COLO668 (cell line): ENCODE measurements around the gene SIAH2.

Source experiments
- DNase-seq: peaks from one replicate; lab custom pipeline; 2025; ENCODE audit not compliant: unreplicated experiment; lab: John Stamatoyannopoulos, UW

SIAH2 gene

GRCh38 chr3:150749255-150749654 lies 13.7 kb downstream of the SIAH2 start:
- no peak for DNase-seq

- DNase-seq: no peak
These were observed 14.3 kb downstream of the SIAH2 start for GRCh38 chr3:150748684-150749047.

GRCh38 chr3:150747886-150748683 lies 14.9 kb downstream of the SIAH2 start:
- no peak for DNase-seq

GRCh38 chr3:150746791-150747590 lies 16.0 kb downstream of the SIAH2 start:
- DNase-seq: no peak

GRCh38 chr3:150745832-150746231 lies 17.1 kb downstream of the SIAH2 start:
- DNase-seq: no peak

GRCh38 chr3:150744919-150745211 lies 18.1 kb downstream of the SIAH2 start:
- DNase-seq: no peak

- DNase-seq: no peak
These were observed 18.7 kb downstream of the SIAH2 start for GRCh38 chr3:150744041-150744918.

- no peak for DNase-seq
These were observed 19.5 kb downstream of the SIAH2 start for GRCh38 chr3:150743508-150743907.

GRCh38 chr3:150742679-150743078 lies 20.3 kb downstream of the SIAH2 start:
- DNase-seq: no peak

- no peak for DNase-seq
These were observed 20.8 kb downstream of the SIAH2 start for GRCh38 chr3:150742141-150742523.

- DNase-seq: no peak
These were observed 21.4 kb downstream of the SIAH2 start for GRCh38 chr3:150741497-150742140.

GRCh38 chr3:150740733-150741496 lies 22.1 kb downstream of the SIAH2 start:
- DNase-seq: no peak

GRCh38 chr3:150739877-150740645 lies 22.9 kb downstream of the SIAH2 start:
- no peak for DNase-seq

GRCh38 chr3:150739200-150739863 lies 23.6 kb downstream of the SIAH2 start:
- no peak for DNase-seq

- no peak for DNase-seq
These were observed 24.3 kb downstream of the SIAH2 start for GRCh38 chr3:150738688-150739087.

- peak; percentile 1 for DNase-seq
These were observed 24.9 kb downstream of the SIAH2 start for GRCh38 chr3:150737874-150738679.

- DNase-seq: no peak
These were observed 25.8 kb downstream of the SIAH2 start for GRCh38 chr3:150736903-150737832.
